HEK293 (cell line): ENCODE data around the gene PITPNC1.

Experiments used
- BCL11B ChIP-seq: fragments of 450-650 bp; formaldehyde crosslinking; IDR thresholded peaks from 2 replicates; pipeline ENCODE4 v1.5.1; 2016; ENCODE audit warnings: low read depth, missing biosample characterization, missing genetic modification characterization
- GLI4 ChIP-seq: fragments of 450-650 bp; formaldehyde crosslinking; IDR thresholded peaks from 2 replicates; pipeline ENCODE4 v1.5.1; 2016; ENCODE audit warnings: missing biosample characterization, missing genetic modification characterization
- HOXC10 ChIP-seq: sonication (generic); formaldehyde crosslinking; IDR thresholded peaks from 2 replicates; pipeline ENCODE4 v1.8.1; 2023; ENCODE audit warnings: mild to moderate bottlenecking, missing genetic modification reagents
- KLF10 ChIP-seq: fragments of 450-650 bp; IDR thresholded peaks from 2 replicates; pipeline ENCODE4 v1.5.1; 2018; ENCODE audit warnings: missing biosample characterization, mild to moderate bottlenecking, missing genetic modification characterization
- MZF1 ChIP-seq: fragments of 450-650 bp; formaldehyde crosslinking; IDR thresholded peaks from 2 replicates; pipeline ENCODE4 v1.5.1; 2017; ENCODE audit warnings: missing biosample characterization, missing genetic modification characterization, borderline replicate concordance
- OVOL3 ChIP-seq: fragments of 450-650 bp; formaldehyde crosslinking; IDR thresholded peaks from 2 replicates; pipeline ENCODE4 v1.5.1; 2016; ENCODE audit warnings: missing biosample characterization, missing genetic modification characterization
- ZBTB48 ChIP-seq: fragments of 450-650 bp; formaldehyde crosslinking; IDR thresholded peaks from 2 replicates; pipeline ENCODE4 v1.5.1; 2016; ENCODE audit warnings: missing biosample characterization, missing genetic modification characterization
- ZFP37 ChIP-seq: fragments of 450-650 bp; formaldehyde crosslinking; IDR thresholded peaks from 2 replicates; pipeline ENCODE4 v1.5.1; 2016; ENCODE audit warnings: missing biosample characterization, missing genetic modification characterization
- ZFP41 ChIP-seq: fragments of 450-650 bp; formaldehyde crosslinking; IDR thresholded peaks from 2 replicates; pipeline ENCODE4 v1.5.1; 2016; ENCODE audit warnings: missing biosample characterization, missing genetic modification characterization, borderline replicate concordance
- ZNF211 ChIP-seq: fragments of 450-650 bp; formaldehyde crosslinking; IDR thresholded peaks from 2 replicates; pipeline ENCODE4 v1.5.1; 2016; ENCODE audit warnings: low read depth, missing biosample characterization, missing genetic modification characterization
- ZNF214 ChIP-seq: fragments of 450-650 bp; formaldehyde crosslinking; IDR thresholded peaks from 2 replicates; pipeline ENCODE4 v1.5.1; 2017; ENCODE audit warnings: missing biosample characterization, mild to moderate bottlenecking, missing genetic modification characterization, borderline replicate concordance
- ZNF248 ChIP-seq: fragments of 450-650 bp; formaldehyde crosslinking; IDR thresholded peaks from 2 replicates; pipeline ENCODE4 v1.5.1; 2017; ENCODE audit warnings: missing biosample characterization, missing genetic modification characterization
- ZNF302 ChIP-seq: fragments of 450-650 bp; formaldehyde crosslinking; IDR thresholded peaks from 2 replicates; pipeline ENCODE4 v1.5.1; 2016; ENCODE audit warnings: missing biosample characterization, missing genetic modification characterization, low read depth
- ZNF324 ChIP-seq: fragments of 450-650 bp; formaldehyde crosslinking; IDR thresholded peaks from 2 replicates; pipeline ENCODE4 v1.5.1; 2016; ENCODE audit warnings: missing biosample characterization, missing genetic modification characterization
- ZNF423 ChIP-seq: fragments of 450-650 bp; formaldehyde crosslinking; IDR thresholded peaks from 2 replicates; pipeline ENCODE4 v1.5.1; 2016; ENCODE audit warnings: missing biosample characterization, missing genetic modification characterization
- ZNF501 ChIP-seq: fragments of 450-650 bp; formaldehyde crosslinking; IDR thresholded peaks from 2 replicates; pipeline ENCODE4 v1.5.1; 2016; ENCODE audit warnings: missing biosample characterization, missing genetic modification characterization
- ZNF544 ChIP-seq: fragments of 450-650 bp; formaldehyde crosslinking; IDR thresholded peaks from 2 replicates; pipeline ENCODE4 v1.5.0; 2017; ENCODE audit warnings: missing biosample characterization, missing genetic modification characterization
- ZNF76 ChIP-seq: fragments of 450-650 bp; formaldehyde crosslinking; IDR thresholded peaks from 2 replicates; pipeline ENCODE4; 2016; ENCODE audit warnings: low read depth, missing biosample characterization, missing genetic modification characterization, borderline replicate concordance
- ZNF830 ChIP-seq: fragments of 450-650 bp; IDR thresholded peaks from 2 replicates; pipeline ENCODE4 v1.5.0; 2018; ENCODE audit warnings: missing biosample characterization, missing genetic modification characterization, low read depth, mild to moderate bottlenecking, moderate library complexity
- TF ChIP-seq, protein P1 (sequence below): fragments of 450-650 bp; formaldehyde crosslinking; IDR thresholded peaks from 2 replicates; pipeline ENCODE4 v1.5.1; 2017; ENCODE audit warnings: missing biosample characterization, missing genetic modification characterization
- TF ChIP-seq, protein P2 (sequence below): fragments of 450-650 bp; formaldehyde crosslinking; IDR thresholded peaks from 2 replicates; pipeline ENCODE4 v1.5.1; 2016; ENCODE audit warnings: missing biosample characterization, missing genetic modification characterization
- TF ChIP-seq, protein P3 (sequence below): IDR thresholded peaks from 2 replicates; pipeline ENCODE4 v1.6.1; 2011; ENCODE audit warnings: mild to moderate bottlenecking, low read depth, low read length, borderline replicate concordance
- TF ChIP-seq, protein P4 (sequence below): fragments of 450-650 bp; formaldehyde crosslinking; IDR thresholded peaks from 2 replicates; pipeline ENCODE4 v1.5.1; 2017; ENCODE audit warnings: missing biosample characterization, missing genetic modification characterization
- TF ChIP-seq, protein P5 (sequence below): fragments of 450-650 bp; formaldehyde crosslinking; IDR thresholded peaks from 2 replicates; pipeline ENCODE4 v1.5.1; 2016; ENCODE audit warnings: missing biosample characterization, missing genetic modification characterization

The PITPNC1 gene

DNA sequence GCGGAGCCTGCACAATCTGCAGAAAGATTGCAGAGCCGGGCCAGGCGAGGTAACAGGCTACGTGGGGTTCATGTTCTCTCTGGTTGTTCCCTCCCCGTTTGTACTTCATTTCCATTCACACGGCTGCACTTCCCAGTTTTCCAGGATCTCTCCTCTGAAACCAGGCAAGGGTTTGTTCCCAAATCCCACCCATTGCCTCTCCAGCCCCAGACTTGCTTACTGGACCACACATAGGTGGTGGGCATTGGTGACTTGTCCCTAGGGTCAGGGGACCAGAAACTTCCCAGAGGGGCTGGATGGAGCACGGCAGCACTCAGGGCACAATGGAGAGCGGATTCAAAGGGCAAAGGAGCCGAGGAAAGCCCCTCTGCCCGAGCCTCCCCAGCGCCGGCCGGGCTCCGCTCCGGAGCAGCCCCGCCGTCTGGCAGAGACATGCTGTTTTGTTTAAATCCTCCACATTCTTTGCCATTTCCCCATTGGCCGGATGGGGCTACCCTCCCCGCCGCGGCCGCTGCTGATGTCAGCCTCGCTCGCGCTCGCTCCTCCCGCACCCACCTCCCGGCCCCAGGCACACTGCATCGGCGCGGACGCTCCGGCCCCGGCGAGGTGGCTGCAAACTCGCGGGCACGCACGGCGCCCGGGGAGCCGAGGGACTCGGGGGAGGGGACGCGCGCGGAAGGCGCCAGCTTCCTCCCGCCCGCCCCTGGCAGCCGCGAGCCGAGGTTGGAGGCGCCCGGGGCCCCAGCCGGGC, at the start of gene PITPNC1 (continued):
- TF ChIP-seq, protein P1, sequence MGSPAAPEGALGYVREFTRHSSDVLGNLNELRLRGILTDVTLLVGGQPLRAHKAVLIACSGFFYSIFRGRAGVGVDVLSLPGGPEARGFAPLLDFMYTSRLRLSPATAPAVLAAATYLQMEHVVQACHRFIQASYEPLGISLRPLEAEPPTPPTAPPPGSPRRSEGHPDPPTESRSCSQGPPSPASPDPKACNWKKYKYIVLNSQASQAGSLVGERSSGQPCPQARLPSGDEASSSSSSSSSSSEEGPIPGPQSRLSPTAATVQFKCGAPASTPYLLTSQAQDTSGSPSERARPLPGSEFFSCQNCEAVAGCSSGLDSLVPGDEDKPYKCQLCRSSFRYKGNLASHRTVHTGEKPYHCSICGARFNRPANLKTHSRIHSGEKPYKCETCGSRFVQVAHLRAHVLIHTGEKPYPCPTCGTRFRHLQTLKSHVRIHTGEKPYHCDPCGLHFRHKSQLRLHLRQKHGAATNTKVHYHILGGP (tag by site-specific recombination) = no peak
- TF ChIP-seq ZNF76 (tag by site-specific recombination) = no peak
- TF ChIP-seq ZNF501 (tag by site-specific recombination) = 0 out of 2 replicates have a peak, but pooled peaks have one; percentile 41
- TF ChIP-seq ZNF214 (tag by site-specific recombination) = no peak
- no peak for TF ChIP-seq ZNF248
- no peak for TF ChIP-seq ZFP37 (tag by site-specific recombination)
- no peak for TF ChIP-seq OVOL3 (tag by site-specific recombination)
- TF ChIP-seq BCL11B (tag by site-specific recombination) = no peak
- TF ChIP-seq ZFP41 = no peak
- TF ChIP-seq ZNF423 (tag by site-specific recombination) = no peak
- TF ChIP-seq ZNF302 (tag by site-specific recombination) = no peak
- TF ChIP-seq, protein P2, sequence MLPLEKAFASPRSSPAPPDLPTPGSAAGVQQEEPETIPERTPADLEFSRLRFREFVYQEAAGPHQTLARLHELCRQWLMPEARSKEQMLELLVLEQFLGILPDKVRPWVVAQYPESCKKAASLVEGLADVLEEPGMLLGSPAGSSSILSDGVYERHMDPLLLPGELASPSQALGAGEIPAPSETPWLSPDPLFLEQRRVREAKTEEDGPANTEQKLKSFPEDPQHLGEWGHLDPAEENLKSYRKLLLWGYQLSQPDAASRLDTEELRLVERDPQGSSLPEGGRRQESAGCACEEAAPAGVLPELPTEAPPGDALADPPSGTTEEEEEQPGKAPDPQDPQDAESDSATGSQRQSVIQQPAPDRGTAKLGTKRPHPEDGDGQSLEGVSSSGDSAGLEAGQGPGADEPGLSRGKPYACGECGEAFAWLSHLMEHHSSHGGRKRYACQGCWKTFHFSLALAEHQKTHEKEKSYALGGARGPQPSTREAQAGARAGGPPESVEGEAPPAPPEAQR (tag by site-specific recombination) = no peak
- TF ChIP-seq ZNF211 (tag by site-specific recombination) = no peak
- no peak for TF ChIP-seq HOXC10 (CRISPR knock-in tag)
- TF ChIP-seq ZNF324 (tag by site-specific recombination) = no peak
- TF ChIP-seq, protein P3, sequence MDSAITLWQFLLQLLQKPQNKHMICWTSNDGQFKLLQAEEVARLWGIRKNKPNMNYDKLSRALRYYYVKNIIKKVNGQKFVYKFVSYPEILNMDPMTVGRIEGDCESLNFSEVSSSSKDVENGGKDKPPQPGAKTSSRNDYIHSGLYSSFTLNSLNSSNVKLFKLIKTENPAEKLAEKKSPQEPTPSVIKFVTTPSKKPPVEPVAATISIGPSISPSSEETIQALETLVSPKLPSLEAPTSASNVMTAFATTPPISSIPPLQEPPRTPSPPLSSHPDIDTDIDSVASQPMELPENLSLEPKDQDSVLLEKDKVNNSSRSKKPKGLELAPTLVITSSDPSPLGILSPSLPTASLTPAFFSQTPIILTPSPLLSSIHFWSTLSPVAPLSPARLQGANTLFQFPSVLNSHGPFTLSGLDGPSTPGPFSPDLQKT = no peak
- TF ChIP-seq ZNF830 (tag by site-specific recombination) = no peak
- TF ChIP-seq, protein P4, sequence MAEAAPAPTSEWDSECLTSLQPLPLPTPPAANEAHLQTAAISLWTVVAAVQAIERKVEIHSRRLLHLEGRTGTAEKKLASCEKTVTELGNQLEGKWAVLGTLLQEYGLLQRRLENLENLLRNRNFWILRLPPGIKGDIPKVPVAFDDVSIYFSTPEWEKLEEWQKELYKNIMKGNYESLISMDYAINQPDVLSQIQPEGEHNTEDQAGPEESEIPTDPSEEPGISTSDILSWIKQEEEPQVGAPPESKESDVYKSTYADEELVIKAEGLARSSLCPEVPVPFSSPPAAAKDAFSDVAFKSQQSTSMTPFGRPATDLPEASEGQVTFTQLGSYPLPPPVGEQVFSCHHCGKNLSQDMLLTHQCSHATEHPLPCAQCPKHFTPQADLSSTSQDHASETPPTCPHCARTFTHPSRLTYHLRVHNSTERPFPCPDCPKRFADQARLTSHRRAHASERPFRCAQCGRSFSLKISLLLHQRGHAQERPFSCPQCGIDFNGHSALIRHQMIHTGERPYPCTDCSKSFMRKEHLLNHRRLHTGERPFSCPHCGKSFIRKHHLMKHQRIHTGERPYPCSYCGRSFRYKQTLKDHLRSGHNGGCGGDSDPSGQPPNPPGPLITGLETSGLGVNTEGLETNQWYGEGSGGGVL = peak; percentile 73
- no peak for TF ChIP-seq GLI4 (tag by site-specific recombination)
- TF ChIP-seq MZF1 = peak; percentile 49; the same call in 1 of the 2 replicates
- no peak for TF ChIP-seq KLF10
- TF ChIP-seq ZBTB48 = no peak
- no peak for TF ChIP-seq ZNF544 (tag by site-specific recombination)
- TF ChIP-seq, protein P5, sequence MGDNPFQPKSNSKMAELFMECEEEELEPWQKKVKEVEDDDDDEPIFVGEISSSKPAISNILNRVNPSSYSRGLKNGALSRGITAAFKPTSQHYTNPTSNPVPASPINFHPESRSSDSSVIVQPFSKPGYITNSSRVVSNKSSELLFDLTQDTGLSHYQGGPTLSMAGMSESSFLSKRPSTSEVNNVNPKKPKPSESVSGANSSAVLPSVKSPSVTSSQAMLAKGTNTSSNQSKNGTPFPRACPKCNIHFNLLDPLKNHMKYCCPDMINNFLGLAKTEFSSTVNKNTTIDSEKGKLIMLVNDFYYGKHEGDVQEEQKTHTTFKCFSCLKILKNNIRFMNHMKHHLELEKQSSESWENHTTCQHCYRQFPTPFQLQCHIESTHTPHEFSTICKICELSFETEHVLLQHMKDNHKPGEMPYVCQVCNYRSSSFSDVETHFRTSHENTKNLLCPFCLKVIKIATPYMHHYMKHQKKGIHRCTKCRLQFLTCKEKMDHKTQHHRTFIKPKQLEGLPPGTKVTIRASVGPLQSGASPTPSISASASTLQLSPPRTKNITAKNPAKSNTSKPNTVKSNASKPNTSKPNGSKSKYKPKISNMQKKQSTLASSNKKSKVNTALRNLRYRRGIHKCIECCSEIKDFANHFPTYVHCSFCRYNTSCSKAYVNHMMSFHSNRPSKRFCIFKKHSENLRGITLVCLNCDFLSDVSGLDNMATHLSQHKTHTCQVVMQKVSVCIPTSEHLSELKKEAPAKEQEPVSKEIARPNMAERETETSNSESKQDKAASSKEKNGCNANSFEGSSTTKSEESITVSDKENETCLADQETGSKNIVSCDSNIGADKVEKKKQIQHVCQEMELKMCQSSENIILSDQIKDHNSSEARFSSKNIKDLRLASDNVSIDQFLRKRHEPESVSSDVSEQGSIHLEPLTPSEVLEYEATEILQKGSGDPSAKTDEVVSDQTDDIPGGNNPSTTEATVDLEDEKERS (tag by site-specific recombination) = no peak
